Stimulated activated CD4-positive, alpha-beta T cell treated with anti-CD3 and anti-CD28 coated beads, Interleukin-12 subunit alpha, Interleukin-12 subunit beta, amount 100 ng/mL, for 48 hours (primary cell): ENCODE results near the gene GMIP.
"Not testable (repeated sequence)": the region's sequence is repeated elsewhere in the genome, so short reads cannot be mapped to it uniquely, and the experiment has no call there.

Experiments
- DNase-seq, 3 donors: peaks; one replicate each; pipeline ENCODE4 v3.0.0-alpha.2; 2020; ENCODE audit warnings: low read depth in 2 of 3, low spot score in 1 of 3

The GMIP gene

GRCh38 chr19:19643158-19644053, at the start of gene GMIP:
Gene GMIP, minus strand, starts transcription at chr19:19643657. Its CDS starts 128 bp downstream, at chr19:19643529.
- DNase-seq, result peak; percentile 67 to 85 (median 78)

- DNase-seq, result no peak
These were observed 48.2 kb upstream of the GMIP start for GRCh38 chr19:19691683-19692082.

- not testable (repeated sequence) for DNase-seq
These were observed 45.6 kb upstream of the GMIP start for GRCh38 chr19:19689023-19689422.

- no peak for DNase-seq
These were observed 43.6 kb upstream of the GMIP start for GRCh38 chr19:19687090-19687489.

GRCh38 chr19:19686580-19686979, 43.1 kb upstream of the GMIP start:
- DNase-seq, result no peak

GRCh38 chr19:19686119-19686518, 42.7 kb upstream of the GMIP start:
- DNase-seq, result not testable (repeated sequence)

- no peak for DNase-seq
These were observed 36.0 kb upstream of the GMIP start for GRCh38 chr19:19679176-19680073.

GRCh38 chr19:19677579-19677978, 34.1 kb upstream of the GMIP start:
- DNase-seq, result no peak

GRCh38 chr19:19674315-19674714, 30.9 kb upstream of the GMIP start:
- DNase-seq, result no peak

GRCh38 chr19:19672816-19673215, 29.4 kb upstream of the GMIP start:
- DNase-seq, result no peak

- no peak for DNase-seq
These were observed 26.7 kb upstream of the GMIP start for GRCh38 chr19:19670070-19670551.

- DNase-seq, result peak; percentile 93 to 96 (median 95)
These were observed 25.0 kb upstream of the GMIP start, which contains the start of gene ZNF101 for GRCh38 chr19:19668230-19669012. Gene ZNF101, plus strand, starts transcription at chr19:19668839. Its CDS starts 125 bp downstream, at chr19:19668964.

- DNase-seq, result not testable (repeated sequence)
These were observed 22.0 kb upstream of the GMIP start for GRCh38 chr19:19665420-19665948.

- DNase-seq, result peak; percentile 83 to 92 (median 88)
These were observed 20.0 kb upstream of the GMIP start, which contains the start of gene ATP13A1 for GRCh38 chr19:19663256-19664120. Gene ATP13A1, minus strand, starts transcription at chr19:19663676. Its CDS starts 10 bp downstream, at chr19:19663666.

GRCh38 chr19:19662871-19663255, 19.4 kb upstream of the GMIP start:
- no peak for DNase-seq

GRCh38 chr19:19662344-19662743, 18.9 kb upstream of the GMIP start:
- no peak for DNase-seq

GRCh38 chr19:19661675-19662251, 18.3 kb upstream of the GMIP start:
- DNase-seq, result peak; percentile 30 to 42 (median 32)

GRCh38 chr19:19661141-19661674, 17.8 kb upstream of the GMIP start:
- no peak for DNase-seq
